Breast epithelium (tissue), 4 donors: ENCODE results near the gene RNF220. TPM values are rescaled to one million over a fixed set of nuclear protein-coding genes. Genes with fewer than 3 reads are reported as not detected.

Experiments
- DNase-seq, 2 donors: peaks; one replicate each; pipeline ENCODE4 v3.0.0-alpha.2; 2019; ENCODE audit warnings: low spot score in 2 of 2
- H3K27ac ChIP-seq, 2 donors: fragments of 200-600 bp; sonication (generic) in 1 of 2; one replicate each; pipeline ENCODE4 v1.5.1; 2016 to 2019; ENCODE audit warnings: mild to moderate bottlenecking in 1 of 2
- H3K27me3 ChIP-seq, 2 donors: fragments of 200-600 bp; sonication (generic) in 1 of 2; one replicate each; pipeline versions ENCODE4 v1.5.1 to v1.6.0; 2017 to 2019; ENCODE audit warnings: control low read depth in 1 of 2, mild to moderate bottlenecking in 1 of 2
- H3K36me3 ChIP-seq: fragments of 200-600 bp; one replicate; pipeline ENCODE4 v1.5.1; 2019
- H3K4me1 ChIP-seq, 2 donors: fragments of 200-600 bp; sonication (generic); one replicate each; pipeline ENCODE4 v1.5.1; 2016 to 2019; ENCODE audit warnings: control low read depth in 1 of 2
- H3K4me3 ChIP-seq, 3 donors: fragments of 200-600 bp; sonication (generic); 1 replicate in 2 of 3; 2 replicates in 1 of 3; pipeline ENCODE4 v1.5.1; 2016 to 2019; ENCODE audit warnings: mild to moderate bottlenecking in 3 of 3, moderate library complexity in 2 of 3
- H3K9me3 ChIP-seq, 2 donors: fragments of 200-600 bp; sonication (generic) in 1 of 2; one replicate each; pipeline ENCODE4 v1.5.1; 2016 to 2019; ENCODE audit warnings: control low read depth in 1 of 2
- CTCF ChIP-seq, 3 donors: fragments of 450-650 bp; IDR thresholded peaks; one replicate each; pipeline ENCODE4 v1.5.1; 2016 to 2017; ENCODE audit warnings: antibody characterized with exemption in 3 of 3, mild to moderate bottlenecking in 3 of 3, moderate library complexity in 3 of 3
- POLR2A ChIP-seq: fragments of 450-650 bp; IDR thresholded peaks from one replicate; pipeline ENCODE4 v1.6.1; 2016; ENCODE audit warnings: antibody characterized with exemption, mild to moderate bottlenecking, moderate library complexity
- POLR2AphosphoS5 ChIP-seq, 3 donors: sonication (generic); formaldehyde crosslinking; IDR thresholded peaks; one replicate each; pipeline ENCODE4 v1.6.1; 2017; ENCODE audit warnings: antibody characterized with exemption in 3 of 3
- intact Hi-C: fragments of 100-400 bp; cut with DNase I; formaldehyde crosslinking; loops from one replicate; pipeline ENCODE4 v1.15.1; 2023; ENCODE audit warnings: low total_unique reads
- total RNA-seq, 3 donors: library from RNA; depleted of rRNA; stranded (reverse); fragments of >200 nt; gene quantifications; one replicate each; pipeline ENCODE4 v1.1.0, GENCODE V29; 2016

Gene RNF220
- total RNA-seq, 3 donors from 2014 or later = 90.4 to 110 (median 93.4) TPM

- intact Hi-C loops = no loop called here
Observed at GRCh38 chr1:44596511-44596910, 191.5 kb downstream of the RNF220 start.

GRCh38 chr1:44598167-44598566 is 193.1 kb downstream of the RNF220 start:
- no peak overlapping the region for H3K4me3 ChIP-seq
- H3K27me3 ChIP-seq = peaks cover 0 to 37% of the 10 kb centered on the region in 2 donors
- H3K36me3 ChIP-seq = no peaks in the 10 kb centered on the region
- no peak for DNase-seq
- H3K4me1 ChIP-seq = no peaks in the 10 kb centered on the region
- intact Hi-C loops = no loop called here
- no peaks in the 10 kb centered on the region for H3K9me3 ChIP-seq
- TF ChIP-seq POLR2A = no peak
- TF ChIP-seq CTCF (IDR thresholded peaks at IDR 0.05) = no peak
- TF ChIP-seq POLR2AphosphoS5 (IDR thresholded peaks at IDR 0.05) = no peak
- no peak overlapping the region for H3K27ac ChIP-seq

More at GRCh38 chr1:44596511-44596910, 191.5 kb downstream of the RNF220 start:
- no peaks in the 10 kb centered on the region for H3K9me3 ChIP-seq
- H3K36me3 ChIP-seq = no peaks in the 10 kb centered on the region
- TF ChIP-seq CTCF (IDR thresholded peaks at IDR 0.05) (no peak), POLR2AphosphoS5 (IDR thresholded peaks at IDR 0.05) (no peak), POLR2A (no peak)
- H3K4me1 ChIP-seq = no peaks in the 10 kb centered on the region
- no peak overlapping the region for H3K4me3 ChIP-seq
- peaks cover 0 to 23% of the 10 kb centered on the region in 2 donors for H3K27me3 ChIP-seq
- H3K27ac ChIP-seq = no peak overlapping the region
- no peak for DNase-seq

GRCh38 chr1:44602634-44603628 is 197.9 kb downstream of the RNF220 start:
- Histone ChIP-seq H3K27ac (no peak overlapping the region), H3K4me1 (no peaks in the 10 kb centered on the region), H3K36me3 (no peaks in the 10 kb centered on the region), H3K4me3 (no peak overlapping the region), H3K27me3 (peaks cover 0 to 36% of the 10 kb centered on the region in 2 donors), H3K9me3 (no peaks in the 10 kb centered on the region)
- intact Hi-C loops = no loop called here
- no peak for DNase-seq
- TF ChIP-seq POLR2A (no peak), CTCF (IDR thresholded peaks at IDR 0.05) (no peak), POLR2AphosphoS5 (IDR thresholded peaks at IDR 0.05) (no peak)

- Histone ChIP-seq H3K27ac (no peak overlapping the region), H3K27me3 (peaks cover 0 to 29% of the 10 kb centered on the region in 2 donors), H3K4me3 (no peak overlapping the region), H3K4me1 (no peaks in the 10 kb centered on the region), H3K36me3 (no peaks in the 10 kb centered on the region), H3K9me3 (no peaks in the 10 kb centered on the region)
- intact Hi-C loops = no loop called here
- DNase-seq = no peak
- TF ChIP-seq CTCF (IDR thresholded peaks at IDR 0.05) = no peak
- TF ChIP-seq POLR2A = no peak
- no peak for TF ChIP-seq POLR2AphosphoS5 (IDR thresholded peaks at IDR 0.05)
Observed at GRCh38 chr1:44603718-44604117, 198.7 kb downstream of the RNF220 start.
